Limb (tissue), 2 donors: ENCODE results near the gene GGA1.
"Not testable (repeated sequence)": the region's sequence is repeated elsewhere in the genome, so short reads cannot be mapped to it uniquely, and the experiment has no call there.

ENCODE experiments used
- DNase-seq, 2 donors: peaks; one replicate each; pipeline ENCODE4 v3.0.0-alpha.2; 2016; ENCODE audit errors: extremely low spot score in 2 of 2

The GGA1 gene

DNA sequence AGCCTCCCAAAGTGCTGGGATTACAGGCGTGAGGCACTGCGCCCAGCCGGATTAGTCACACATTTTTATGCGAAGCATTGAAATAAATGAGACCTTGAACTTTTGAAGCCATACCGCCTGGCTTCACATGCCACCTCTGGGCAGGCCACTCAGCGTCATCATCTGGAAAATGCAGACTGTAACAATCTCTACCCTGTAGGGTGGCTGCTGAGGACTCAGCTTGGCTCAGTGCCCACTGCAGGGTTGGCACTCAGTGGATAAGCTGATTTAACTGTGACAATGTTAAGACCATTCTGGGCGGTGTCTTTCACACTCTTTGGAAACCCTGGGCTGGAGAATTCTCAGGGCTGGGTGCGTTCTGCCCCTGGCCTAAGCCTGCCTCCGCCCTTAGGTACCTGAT is 39.3 kb downstream of the GGA1 start:
- no peak for DNase-seq

GRCh38 chr22:37650463-37651136 is 42.0 kb downstream of the GGA1 start:
- no peak for DNase-seq

DNA sequence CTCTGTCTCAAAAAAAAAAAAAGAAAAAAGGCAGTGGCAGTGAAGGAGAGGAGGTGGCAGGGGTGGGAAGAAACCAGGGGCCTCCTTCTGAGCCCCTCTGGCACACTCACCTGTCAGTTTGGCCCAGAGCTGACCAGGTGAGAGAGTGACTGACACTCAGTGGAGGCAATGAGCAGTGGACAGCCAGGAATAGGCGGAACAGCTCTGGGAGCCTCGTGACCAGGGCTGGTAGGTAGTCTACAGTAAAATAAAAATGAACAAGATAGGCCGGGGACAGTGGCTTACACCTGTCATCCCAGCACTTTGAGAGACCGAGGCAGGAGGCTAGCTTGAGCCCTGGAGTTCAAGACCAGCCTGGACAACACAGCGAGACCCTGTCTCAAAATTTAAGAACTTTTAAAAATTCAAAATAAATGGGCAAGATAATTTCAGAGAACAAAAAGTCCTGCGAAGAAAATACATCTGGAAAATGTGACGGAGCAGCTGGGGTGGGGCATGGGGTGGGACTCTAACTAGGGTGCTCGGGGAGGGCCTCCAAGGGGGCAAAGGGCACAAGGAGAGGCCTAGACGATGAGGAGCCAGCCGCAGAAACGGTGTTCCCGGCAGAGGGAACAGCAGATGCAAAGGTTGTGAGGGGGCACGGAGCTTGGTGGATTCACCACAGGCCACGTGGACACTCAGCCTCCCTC is 46.1 kb downstream of the GGA1 start:
- no peak for DNase-seq

DNA sequence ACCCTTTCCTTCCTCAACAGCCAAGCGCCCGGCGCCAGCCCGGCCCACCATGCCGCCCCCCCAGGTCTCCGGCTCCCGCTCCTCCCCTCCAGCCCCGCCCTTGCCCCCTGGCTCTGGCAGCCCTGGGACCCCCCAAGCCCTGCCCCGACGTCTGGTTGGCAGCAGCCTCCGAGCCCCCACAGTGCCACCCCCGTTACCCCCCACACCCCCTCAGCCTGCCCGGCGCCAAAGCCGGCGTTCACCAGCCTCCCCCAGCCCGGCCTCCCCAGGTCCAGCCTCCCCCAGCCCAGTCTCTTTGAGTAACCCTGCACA is 46.6 kb downstream of the GGA1 start:
- no peak for DNase-seq

- not testable (repeated sequence) for DNase-seq
These were observed 47.9 kb downstream of the GGA1 start for GRCh38 chr22:37656583-37656982.

- no peak for DNase-seq
These were observed 49.0 kb downstream of the GGA1 start for GRCh38 chr22:37657590-37658132.

- peak; percentile 100 for DNase-seq
These were observed 49.8 kb downstream of the GGA1 start, which contains the start of gene PDXP for GRCh38 chr22:37658133-37659065. TSS of gene PDXP (plus strand) at chr22:37658723. CDS start at chr22:37658783, 60 bp downstream.

GRCh38 chr22:37659066-37659896 is 50.6 kb downstream of the GGA1 start:
- no peak for DNase-seq

DNA sequence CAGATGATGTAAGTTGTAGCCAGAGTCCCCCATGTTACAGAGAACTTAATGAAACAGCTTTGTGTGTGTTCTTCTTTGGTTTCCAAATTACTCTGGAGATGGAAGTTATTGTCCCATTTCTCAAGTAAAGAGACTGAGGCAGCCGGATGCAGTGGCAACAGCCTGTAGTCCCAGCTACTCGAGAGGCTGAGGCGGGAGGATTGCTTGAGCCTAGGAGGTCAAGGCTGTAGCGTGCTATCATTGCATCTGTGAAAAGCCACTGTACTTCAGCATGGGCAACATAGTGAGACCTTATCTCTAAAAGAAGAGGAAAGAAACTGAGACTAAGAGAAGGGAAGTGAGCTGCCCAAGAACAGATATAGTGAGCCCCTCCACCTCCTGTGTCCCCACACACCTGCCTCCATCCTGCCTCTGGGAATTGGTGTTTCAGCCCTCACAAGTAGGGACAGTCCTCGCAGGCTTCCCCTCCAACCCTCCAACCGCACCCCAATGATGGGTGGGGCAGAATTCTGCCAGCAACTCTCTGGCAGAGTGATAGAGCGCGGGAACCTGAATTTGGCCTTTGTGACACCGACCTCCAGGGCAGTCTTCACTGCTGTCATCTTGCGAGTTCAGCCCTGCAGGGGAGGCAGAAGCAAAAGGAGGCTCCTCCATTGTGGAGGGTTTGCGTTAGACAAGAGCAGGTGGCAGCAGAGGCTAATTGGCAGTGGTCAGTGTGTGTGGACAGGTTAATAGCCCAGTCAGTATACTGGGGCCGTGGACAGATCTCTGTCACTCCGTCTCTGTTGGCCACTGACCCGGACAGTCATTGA is 51.5 kb downstream of the GGA1 start:
- no peak for DNase-seq

DNA sequence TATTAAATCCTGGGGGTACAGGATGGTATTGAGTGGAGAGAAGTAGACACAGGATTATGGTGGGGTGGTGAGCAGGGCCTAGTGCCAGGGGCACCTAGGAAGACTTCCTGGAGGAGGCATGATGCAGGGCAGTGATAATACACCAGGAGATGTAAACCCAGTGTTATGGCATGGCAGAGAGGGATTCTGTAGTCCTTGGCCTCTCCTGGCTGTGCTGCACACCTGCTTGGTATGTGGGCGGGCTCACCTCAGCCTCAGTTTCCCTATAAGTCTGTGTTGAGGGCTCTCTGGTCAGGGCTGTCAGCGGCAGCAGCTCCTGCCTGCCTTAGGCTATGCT is 52.0 kb downstream of the GGA1 start:
- DNase-seq, result no peak

GRCh38 chr22:37661160-37661924 is 52.7 kb downstream of the GGA1 start:
- DNase-seq, result peak; percentile 53 to 66

DNA sequence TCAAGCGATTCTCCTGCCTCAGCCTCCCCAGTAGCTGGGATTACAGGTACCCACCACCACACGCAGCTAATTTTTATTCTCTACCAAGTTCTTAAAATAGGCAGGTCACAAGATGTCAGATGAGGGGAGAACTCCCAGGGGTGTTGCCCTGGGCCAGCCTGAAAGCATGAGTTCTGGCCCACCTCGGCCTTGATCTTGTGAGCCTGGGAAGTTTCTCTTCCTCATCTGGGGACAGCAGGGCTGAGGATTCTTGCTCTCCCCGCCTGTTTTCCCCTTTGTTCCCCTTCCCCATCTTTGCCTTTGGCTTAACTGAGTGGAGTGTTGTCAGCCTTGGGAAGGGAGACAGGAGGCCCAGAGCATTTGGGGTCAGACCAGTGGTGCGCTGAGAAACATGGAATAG is 53.4 kb downstream of the GGA1 start:
- DNase-seq, result no peak

DNA sequence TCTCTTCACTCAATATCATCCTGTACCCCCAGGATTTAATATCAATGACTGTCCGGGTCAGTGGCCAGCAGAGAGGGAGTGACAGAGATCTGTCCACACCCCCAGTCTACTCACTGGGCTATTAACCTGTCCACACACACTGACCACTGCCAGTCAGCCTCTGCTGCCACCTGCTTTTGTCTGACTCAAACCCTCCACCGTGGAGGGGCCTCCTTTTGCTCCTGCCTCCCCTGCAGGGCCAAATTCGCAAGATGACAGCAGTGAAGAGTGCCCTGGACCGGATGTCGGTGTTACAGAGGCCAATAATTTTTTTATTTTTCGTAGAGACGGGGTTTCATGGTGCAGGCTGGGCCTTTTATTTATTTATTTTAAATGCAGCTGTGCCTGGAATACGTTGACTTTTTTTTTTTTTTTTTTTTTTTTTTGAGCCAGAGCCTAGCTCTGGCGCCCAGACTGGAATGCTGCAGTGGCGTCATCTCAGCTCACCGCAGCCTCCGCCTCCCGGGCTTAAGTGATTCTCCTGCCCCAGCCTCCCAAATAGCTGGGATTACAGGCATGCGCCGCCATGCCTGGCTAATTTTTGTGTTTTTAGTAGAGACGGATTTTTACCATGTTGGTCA is 55.0 kb downstream of the GGA1 start:
- no peak for DNase-seq

DNA sequence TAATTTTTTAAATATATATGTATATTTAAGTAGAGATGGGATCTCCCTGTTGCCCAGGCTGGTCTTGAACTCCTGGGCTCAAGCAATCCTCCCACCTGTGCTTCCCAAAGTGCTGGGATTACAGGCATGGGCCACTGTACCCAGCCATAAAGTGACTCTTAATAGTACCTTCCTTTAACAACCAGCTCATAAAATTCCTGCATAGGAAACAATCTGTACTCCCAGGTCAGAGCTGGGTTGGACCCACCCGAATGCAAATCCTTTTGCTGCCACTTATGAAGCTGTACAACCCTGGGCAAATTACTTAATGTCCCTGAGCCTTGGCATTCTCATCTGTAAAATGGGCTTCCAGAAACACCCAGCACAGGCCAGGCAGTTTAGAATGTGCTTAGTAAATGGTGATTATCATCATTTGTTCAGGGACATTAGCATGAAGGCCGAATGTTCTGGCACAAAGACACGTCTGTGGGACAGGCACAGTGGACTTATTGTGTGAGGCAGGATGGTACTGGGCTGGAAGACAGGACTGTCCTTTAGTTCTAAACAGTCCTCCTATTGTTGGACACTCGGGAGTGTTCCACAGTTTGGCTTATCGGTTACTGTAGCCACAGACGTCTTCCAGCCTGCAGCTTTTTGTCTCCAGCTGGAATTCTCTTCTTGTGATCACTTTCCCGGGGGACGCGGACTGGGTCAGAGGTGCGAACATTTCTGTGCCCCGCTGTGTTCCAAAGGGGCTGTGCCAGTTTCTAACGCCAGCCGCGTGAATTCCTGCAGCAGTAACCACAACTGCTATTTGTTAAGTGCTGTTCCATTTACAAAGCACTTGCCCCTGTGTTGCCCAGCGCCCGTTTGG is 55.8 kb downstream of the GGA1 start:
- no peak for DNase-seq

DNA sequence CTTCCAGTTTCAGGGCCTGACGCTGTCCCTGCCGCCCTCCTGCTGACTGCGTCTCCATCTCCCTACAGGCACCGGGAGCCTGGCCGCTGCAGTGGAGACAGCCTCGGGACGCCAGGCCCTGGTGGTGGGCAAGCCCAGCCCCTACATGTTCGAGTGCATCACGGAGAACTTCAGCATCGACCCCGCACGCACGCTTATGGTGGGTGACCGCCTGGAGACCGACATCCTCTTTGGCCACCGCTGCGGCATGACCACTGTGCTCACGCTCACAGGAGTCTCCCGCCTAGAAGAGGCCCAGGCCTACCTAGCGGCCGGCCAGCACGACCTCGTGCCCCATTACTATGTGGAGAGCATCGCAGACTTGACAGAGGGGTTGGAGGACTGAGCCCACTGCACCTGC is 56.9 kb downstream of the GGA1 start:
- DNase-seq, result no peak

GRCh38 chr22:37669586-37669985 is 61.0 kb downstream of the GGA1 start:
- no peak for DNase-seq

- DNase-seq, result no peak
These were observed 63.7 kb downstream of the GGA1 start for GRCh38 chr22:37672206-37672919.
